HG03442 (cell line): Measurements from ENCODE around the gene YPEL4.
A peak's percentile ranks its signal among the peaks of the same experiment; 100 is the strongest.

Experiments
- ATAC-seq: cut with Tn5 transposase; IDR thresholded peaks from one replicate; pipeline ENCODE4 v1.9.1; 2021; ENCODE audit warnings: mild to moderate bottlenecking, moderate library complexity; ENCODE audit not compliant: unreplicated experiment

YPEL4 gene

GRCh38 chr11:57651408-57651807 is 1.7 kb upstream of the YPEL4 start:
- ATAC-seq, result no peak

- ATAC-seq, result no peak
Measured at GRCh38 chr11:57650739-57651090, 1.0 kb upstream of the YPEL4 start.

- ATAC-seq, result no peak
Measured at GRCh38 chr11:57648801-57649735, 644 bp downstream of the YPEL4 start.

DNA sequence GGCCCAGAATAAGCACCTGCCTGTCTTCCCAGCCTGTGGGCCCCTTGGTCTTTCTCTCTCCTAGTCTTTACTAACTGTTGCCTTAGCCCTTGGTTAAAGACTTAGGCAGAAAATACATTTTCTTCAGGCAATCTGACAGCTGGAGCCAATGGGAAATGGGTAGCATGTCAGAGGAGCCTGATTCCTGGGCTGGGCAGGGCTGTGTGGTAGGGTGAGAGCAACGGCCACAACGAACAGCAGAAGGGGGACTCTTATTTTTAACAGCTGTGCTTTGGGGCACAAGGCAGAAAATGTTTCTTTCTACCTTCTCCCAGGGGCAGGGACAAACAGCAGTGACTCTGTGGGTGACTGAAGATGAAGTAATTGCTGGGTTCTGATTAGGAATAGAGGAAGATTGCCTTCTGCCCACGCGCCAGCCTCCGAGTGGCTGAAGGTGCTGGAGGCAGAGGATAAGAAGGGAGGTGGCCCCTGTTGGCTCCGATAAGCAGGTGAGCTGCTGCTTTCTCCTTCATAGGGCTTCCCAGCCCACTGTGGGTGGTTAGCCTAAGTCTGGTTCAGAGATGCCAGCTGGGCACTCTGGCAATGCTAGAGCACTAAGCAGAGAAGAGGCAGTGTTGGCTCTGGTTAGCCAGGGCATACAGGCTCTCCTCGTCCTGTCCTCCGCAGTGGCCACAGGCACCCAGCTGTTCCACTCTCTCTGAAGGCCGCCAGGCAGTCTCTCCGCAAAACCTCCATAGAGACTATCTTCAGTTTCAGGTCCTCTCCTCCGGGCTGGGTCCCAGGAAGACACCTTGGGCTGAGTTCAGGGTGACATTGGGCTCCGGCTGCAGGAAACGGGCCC is 1.5 kb downstream of the YPEL4 start:
- ATAC-seq, result no peak

DNA sequence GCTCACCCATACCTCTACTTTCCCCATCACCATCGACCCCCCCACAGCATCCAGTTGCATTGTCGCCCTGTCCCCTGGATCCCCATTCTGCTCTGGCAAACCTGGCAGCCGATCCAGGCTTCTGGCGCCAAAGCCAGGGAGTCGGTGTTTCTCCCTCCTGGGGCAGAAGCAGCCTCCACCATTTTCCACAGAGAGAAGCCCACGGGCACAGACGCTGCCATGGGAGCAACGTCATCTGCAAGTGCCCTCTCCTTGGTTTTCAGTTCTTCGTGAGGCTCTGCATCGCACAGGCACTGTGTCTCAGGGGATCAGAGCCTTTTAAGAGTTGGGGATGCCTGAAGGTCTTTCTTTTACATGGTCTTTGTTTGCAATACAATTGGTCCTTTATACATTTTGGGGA is 2.3 kb downstream of the YPEL4 start:
- ATAC-seq, result no peak

- ATAC-seq, result no peak
Measured at GRCh38 chr11:57646799-57647303, 2.9 kb downstream of the YPEL4 start.

DNA sequence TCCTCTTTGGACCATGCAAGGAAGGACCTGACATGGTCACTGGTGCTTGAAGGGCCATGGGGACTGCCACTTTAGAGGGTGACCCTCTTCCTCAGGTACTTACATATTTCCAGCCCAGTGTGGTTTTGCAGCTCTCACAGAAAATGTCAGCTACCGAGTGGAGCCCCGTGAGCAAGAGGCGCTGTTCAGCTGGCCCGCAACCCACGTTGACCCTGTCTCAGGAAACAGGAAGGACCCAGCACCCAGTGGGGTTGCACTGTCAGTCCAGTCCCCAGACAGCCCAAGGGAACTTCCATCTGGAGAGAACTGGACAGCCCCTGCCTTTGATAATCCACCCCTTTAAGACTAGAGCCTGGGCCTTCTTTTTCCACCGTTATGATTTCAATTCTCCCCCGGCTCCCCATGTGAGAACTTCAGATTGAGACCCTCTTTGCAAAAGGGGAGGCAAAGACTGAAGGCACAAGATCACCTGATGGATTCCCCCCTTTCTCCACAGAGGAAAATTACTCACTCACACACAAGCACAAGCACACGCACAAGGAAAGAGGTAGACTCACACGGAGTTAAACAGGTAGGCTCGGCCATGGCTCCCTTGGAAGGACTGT is 3.4 kb downstream of the YPEL4 start:
- ATAC-seq, result no peak

DNA sequence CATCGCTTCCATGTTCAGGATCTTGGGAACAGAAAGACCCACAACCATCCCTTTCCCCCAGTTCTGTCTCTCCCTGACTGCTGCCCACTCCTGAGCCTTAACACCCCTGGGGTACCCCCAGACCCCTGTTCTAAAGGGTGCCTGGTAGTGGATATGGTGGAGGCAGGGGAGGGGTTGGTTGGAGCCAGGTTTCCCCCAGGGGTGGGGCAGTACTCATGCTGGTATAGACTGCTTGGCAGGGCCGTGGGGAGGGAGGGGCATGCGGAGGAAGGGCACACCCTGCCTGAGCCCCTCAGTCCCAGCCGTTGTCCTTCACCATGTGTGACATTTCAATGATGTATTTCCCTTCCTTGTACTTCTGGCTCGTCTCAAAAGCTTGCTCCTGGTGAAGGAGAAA is 4.0 kb downstream of the YPEL4 start:
- no peak for ATAC-seq

- peak; percentile 57 for ATAC-seq
Measured at GRCh38 chr11:57644748-57645688, 4.7 kb downstream of the YPEL4 start.

DNA sequence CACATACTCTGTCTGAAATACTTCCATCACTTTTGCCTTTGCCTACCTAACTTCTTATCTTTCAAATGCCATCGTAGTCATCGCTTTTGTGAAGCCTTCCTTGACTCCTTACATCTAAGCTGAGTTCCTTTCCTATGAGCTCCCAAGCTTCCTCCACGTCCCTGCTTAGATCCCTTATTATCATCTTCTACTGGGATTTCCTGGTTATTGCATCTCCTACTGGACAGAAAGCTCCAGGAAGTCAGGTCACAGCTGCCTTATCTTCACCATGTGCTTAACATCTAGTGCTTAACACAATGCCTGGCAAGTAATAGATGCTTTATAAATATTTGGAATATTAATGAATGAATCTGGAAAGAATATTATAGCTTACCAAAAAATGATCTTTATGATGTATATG is 5.9 kb downstream of the YPEL4 start:
- no peak for ATAC-seq

GRCh38 chr11:57641011-57641807 is 8.5 kb downstream of the YPEL4 start:
- ATAC-seq, result peak; percentile 36

DNA sequence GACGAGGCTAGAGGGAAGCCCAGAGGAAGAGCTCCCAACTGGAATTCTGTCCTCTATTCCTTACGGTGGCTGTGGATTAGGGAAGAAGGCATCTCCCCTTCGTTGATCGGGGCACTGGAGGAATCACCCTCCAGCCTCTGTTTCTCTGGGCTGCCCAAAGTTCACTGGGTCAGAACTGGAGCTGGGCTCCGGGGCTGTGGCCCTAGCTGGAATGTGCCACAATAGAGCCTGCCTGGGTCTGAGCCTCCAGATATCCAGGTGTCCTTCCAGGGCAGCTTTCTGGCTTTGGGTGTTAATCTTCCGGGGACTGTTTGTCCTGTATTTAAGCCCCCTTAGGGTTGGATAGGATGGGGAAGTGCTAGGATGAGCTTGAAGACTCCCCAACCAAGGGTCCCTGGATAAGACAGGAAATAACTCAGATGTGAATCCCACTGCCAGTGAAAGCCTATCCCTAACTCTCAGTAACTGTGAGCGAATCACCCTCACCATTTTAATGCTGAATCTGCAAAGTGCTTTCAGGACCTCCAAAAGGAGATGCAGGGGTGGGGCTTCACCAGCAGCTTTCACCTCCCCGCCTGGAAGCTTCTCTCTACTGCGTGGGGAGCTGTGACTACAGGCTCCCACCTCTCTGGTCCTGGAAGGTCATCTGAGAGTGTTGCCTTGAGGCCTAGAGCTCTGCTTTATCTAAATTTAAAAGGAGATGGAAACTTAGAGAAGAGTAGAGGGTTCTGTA is 9.5 kb downstream of the YPEL4 start:
- no peak for ATAC-seq

DNA sequence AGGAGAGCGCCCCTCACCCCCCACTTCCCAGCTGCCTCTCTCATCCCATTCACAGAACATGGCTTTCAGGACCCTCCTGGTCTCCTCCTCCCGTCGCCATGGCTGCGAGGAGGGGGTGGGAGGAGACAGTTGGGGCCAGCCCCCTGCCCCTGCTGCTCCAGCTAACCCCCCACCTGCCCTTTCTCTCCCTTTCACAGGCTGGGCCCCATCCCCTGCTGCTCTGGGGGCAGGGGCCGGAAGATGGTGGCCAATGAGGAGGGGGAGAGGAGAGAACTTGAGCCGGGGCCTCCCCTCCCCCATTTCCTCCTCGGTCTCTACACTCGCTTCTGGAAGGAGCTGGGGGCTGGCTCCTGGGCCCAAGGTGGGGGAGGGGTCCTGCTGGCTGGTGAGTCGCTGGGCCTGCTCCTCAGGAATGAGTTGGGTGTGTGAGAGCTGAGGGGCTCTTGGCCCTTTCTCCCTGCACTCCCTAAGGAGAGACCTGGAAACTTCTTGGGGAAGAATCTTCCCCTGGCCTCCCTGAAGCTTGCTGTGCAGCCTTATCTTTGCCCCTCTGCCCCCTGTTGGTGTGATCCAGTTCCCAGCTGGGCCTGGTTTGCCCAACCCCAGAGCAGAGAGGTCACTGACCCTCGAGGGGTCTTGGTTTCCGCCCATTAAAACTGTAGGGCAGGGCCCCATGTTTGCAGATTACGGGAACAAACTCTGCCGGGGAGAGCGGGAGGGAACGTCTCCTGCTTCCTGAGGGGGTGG is 10.2 kb downstream of the YPEL4 start:
- no peak for ATAC-seq

DNA sequence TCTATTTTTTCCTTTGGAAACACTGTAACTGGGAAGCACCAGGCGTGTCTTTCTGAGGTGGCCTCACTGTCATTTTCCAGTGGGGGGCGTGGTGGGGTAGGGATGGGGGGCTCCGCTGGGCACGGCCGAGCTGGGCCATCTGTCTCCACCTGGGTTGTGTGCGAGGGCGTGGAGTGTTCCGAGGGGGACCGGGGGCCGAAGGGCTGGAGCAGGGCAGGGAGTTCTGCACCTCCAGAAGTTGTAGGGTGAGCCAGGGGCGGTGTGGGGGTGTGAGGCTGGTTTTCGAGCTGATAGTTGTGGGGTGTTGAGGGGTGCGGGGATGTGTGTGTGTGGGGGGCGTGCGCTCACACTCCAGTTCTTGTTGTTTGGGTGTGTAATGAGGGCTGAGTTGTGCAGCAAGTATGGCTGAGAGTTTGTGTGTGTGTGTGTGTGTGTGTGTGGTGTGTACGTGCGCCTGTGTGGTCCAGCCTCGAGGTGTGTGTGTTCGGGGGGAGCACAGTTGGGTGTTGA is 10.8 kb downstream of the YPEL4 start:
- ATAC-seq, result no peak

- ATAC-seq, result no peak
Measured at GRCh38 chr11:57638005-57638781, 11.5 kb downstream of the YPEL4 start.

DNA sequence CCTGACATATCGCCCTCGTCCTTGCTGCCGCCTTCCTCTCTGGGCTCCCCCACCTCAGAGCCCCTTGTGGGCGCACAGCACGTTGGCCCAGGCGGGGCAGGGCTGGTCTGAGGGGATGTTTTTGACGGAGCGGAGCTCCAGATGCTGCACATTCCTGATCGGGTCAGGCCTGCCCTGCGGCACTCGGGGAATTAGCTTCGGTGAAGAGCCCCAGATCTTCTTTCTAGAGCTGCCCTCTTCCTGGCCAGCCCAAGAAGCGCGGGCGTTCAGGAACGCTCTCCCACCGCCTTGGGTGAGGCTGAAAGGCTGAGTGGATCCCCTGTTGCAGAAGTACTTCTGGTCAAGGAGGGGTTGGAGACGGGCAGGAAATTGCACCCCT is 12.1 kb downstream of the YPEL4 start:
- ATAC-seq, result no peak

GRCh38 chr11:57635246-57635645 is 14.5 kb downstream of the YPEL4 start:
- no peak for ATAC-seq
